22Rv1 (cell line): Measurements from ENCODE around the gene TEN1.

Experiments
- ZFX ChIP-seq: fragments of 450-650 bp; IDR thresholded peaks from 2 replicates; pipeline ENCODE4 v1.6.1; 2017; ENCODE audit warnings: antibody characterized with exemption, borderline replicate concordance
- TF ChIP-seq, protein P1 (sequence below): fragments of 450-650 bp; IDR thresholded peaks from 2 replicates; pipeline ENCODE4 v1.5.1; 2017; ENCODE audit warnings: mild to moderate bottlenecking

DNA sequence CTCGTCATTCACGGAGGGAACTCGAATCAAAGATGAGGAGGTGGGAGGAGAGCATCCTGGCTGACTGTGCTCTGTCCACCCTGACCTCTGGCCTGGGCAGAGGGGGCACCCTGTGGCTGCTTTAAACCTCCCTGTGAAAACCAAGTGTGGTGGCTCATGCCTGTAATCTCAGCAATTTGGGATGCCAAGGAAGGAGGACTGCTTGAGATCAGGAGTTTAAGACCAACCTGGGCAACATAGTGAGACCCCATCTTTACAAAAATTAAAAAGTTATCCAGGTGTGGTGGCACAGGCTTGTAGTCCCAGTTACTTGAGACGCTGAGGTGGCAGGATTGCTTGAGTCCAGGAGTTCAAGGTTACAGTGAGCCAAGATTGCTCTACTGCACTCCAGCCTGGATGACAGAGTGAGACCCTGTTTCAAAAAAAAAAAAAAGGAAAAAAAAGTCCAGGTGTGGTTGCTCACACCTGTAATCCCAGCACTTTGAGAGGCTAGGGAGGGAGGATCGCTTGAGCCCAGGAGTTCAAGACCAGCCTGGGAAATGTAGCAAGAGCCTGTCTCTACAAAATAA is 15.8 kb downstream of the TEN1 start:
- TF ChIP-seq, protein P1, sequence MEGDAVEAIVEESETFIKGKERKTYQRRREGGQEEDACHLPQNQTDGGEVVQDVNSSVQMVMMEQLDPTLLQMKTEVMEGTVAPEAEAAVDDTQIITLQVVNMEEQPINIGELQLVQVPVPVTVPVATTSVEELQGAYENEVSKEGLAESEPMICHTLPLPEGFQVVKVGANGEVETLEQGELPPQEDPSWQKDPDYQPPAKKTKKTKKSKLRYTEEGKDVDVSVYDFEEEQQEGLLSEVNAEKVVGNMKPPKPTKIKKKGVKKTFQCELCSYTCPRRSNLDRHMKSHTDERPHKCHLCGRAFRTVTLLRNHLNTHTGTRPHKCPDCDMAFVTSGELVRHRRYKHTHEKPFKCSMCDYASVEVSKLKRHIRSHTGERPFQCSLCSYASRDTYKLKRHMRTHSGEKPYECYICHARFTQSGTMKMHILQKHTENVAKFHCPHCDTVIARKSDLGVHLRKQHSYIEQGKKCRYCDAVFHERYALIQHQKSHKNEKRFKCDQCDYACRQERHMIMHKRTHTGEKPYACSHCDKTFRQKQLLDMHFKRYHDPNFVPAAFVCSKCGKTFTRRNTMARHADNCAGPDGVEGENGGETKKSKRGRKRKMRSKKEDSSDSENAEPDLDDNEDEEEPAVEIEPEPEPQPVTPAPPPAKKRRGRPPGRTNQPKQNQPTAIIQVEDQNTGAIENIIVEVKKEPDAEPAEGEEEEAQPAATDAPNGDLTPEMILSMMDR, result no peak
- TF ChIP-seq ZFX, result no peak
